HG02588 (cell line): ENCODE results near the gene GPC6.

Source experiments
- ATAC-seq: cut with Tn5 transposase; IDR thresholded peaks from one replicate; pipeline ENCODE4 v1.9.1; 2021; ENCODE audit warnings: mild to moderate bottlenecking, moderate library complexity; ENCODE audit not compliant: unreplicated experiment

Gene GPC6

GRCh38 chr13:94139393-94139995 is 912.9 kb downstream of the GPC6 start:
- no peak for ATAC-seq

- no peak for ATAC-seq
These were observed 913.4 kb downstream of the GPC6 start for GRCh38 chr13:94140027-94140426.

GRCh38 chr13:94140511-94140910 is 913.9 kb downstream of the GPC6 start:
- ATAC-seq: no peak

GRCh38 chr13:94143624-94144350 is 917.2 kb downstream of the GPC6 start:
- no peak for ATAC-seq

- no peak for ATAC-seq
These were observed 919.4 kb downstream of the GPC6 start for GRCh38 chr13:94145966-94146365.

- ATAC-seq: no peak
These were observed 927.0 kb downstream of the GPC6 start for GRCh38 chr13:94153586-94153985.

- no peak for ATAC-seq
These were observed 927.8 kb downstream of the GPC6 start for GRCh38 chr13:94154367-94154766.

- ATAC-seq: no peak
These were observed 931.2 kb downstream of the GPC6 start for GRCh38 chr13:94157705-94158218.

GRCh38 chr13:94160875-94161274 is 934.3 kb downstream of the GPC6 start:
- ATAC-seq: no peak

- ATAC-seq: no peak
These were observed 935.7 kb downstream of the GPC6 start for GRCh38 chr13:94162289-94162688.

GRCh38 chr13:94163535-94163934 is 936.9 kb downstream of the GPC6 start:
- ATAC-seq: no peak

- no peak for ATAC-seq
These were observed 942.3 kb downstream of the GPC6 start for GRCh38 chr13:94168783-94169453.

- no peak for ATAC-seq
These were observed 943.0 kb downstream of the GPC6 start for GRCh38 chr13:94169454-94170144.

- ATAC-seq: no peak
These were observed 943.6 kb downstream of the GPC6 start for GRCh38 chr13:94170145-94170571.

GRCh38 chr13:94172416-94172815 is 945.8 kb downstream of the GPC6 start:
- ATAC-seq: no peak

GRCh38 chr13:94173312-94173854 is 946.8 kb downstream of the GPC6 start:
- ATAC-seq: no peak

- no peak for ATAC-seq
These were observed 947.4 kb downstream of the GPC6 start for GRCh38 chr13:94174009-94174408.

- ATAC-seq: no peak
These were observed 948.5 kb downstream of the GPC6 start for GRCh38 chr13:94175076-94175475.

- ATAC-seq: no peak
These were observed 950.0 kb downstream of the GPC6 start for GRCh38 chr13:94176561-94176960.

GRCh38 chr13:94177041-94177440 is 950.4 kb downstream of the GPC6 start:
- no peak for ATAC-seq

- ATAC-seq: no peak
These were observed 952.1 kb downstream of the GPC6 start for GRCh38 chr13:94178625-94179244.
